Loucy (cell line): ENCODE measurements around the gene SH3RF3.

Source experiments
- EZH2phosphoT487 ChIP-seq: fragments of 200-600 bp; IDR thresholded peaks from 2 replicates; pipeline ENCODE4 v1.6.1; 2018; ENCODE audit warnings: antibody characterized with exemption, mild to moderate bottlenecking, moderate library complexity, borderline replicate concordance
- TF ChIP-seq, protein P1 (sequence below): fragments of 200-600 bp; sonication (generic); conservative IDR thresholded peaks from 2 replicates; pipeline ENCODE4 v1.5.1; 2014; ENCODE audit warnings: mild to moderate bottlenecking, antibody characterized with exemption, low read length

- TF ChIP-seq, protein P1, sequence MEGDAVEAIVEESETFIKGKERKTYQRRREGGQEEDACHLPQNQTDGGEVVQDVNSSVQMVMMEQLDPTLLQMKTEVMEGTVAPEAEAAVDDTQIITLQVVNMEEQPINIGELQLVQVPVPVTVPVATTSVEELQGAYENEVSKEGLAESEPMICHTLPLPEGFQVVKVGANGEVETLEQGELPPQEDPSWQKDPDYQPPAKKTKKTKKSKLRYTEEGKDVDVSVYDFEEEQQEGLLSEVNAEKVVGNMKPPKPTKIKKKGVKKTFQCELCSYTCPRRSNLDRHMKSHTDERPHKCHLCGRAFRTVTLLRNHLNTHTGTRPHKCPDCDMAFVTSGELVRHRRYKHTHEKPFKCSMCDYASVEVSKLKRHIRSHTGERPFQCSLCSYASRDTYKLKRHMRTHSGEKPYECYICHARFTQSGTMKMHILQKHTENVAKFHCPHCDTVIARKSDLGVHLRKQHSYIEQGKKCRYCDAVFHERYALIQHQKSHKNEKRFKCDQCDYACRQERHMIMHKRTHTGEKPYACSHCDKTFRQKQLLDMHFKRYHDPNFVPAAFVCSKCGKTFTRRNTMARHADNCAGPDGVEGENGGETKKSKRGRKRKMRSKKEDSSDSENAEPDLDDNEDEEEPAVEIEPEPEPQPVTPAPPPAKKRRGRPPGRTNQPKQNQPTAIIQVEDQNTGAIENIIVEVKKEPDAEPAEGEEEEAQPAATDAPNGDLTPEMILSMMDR, result no peak
- no peak for TF ChIP-seq EZH2phosphoT487
These were observed 96.3 kb downstream of the SH3RF3 start for GRCh38 chr2:109225170-109225782.
